H1 (cell line): ENCODE data around the gene CRYAB. TPM values are rescaled to one million over a fixed set of nuclear protein-coding genes. Genes with fewer than 3 reads are reported as not detected.

Source experiments
- CTCF ChIA-PET: fragments of 300-600 bp; sonication (Branson Sonifier 250); formaldehyde crosslinking; loops from one replicate; lab custom pipeline; 2021; ENCODE audit not compliant: partially characterized antibody; lab: Charles Lee
- POLR2A ChIA-PET: fragments of 300-600 bp; sonication (Branson Sonifier 250); formaldehyde crosslinking; loops from one replicate; lab custom pipeline; 2021; ENCODE audit warnings: inconsistent platforms; ENCODE audit not compliant: partially characterized antibody; lab: Charles Lee
- DNase-seq, 2 experiments: peaks; one replicate each; pipeline versions ENCODE4 v3.0.0 to v3.0.0-alpha.2; 2010 to 2022; ENCODE audit warnings: low spot score in 2 of 2, low read depth in 1 of 2, mixed read lengths in 1 of 2
- FAIRE-seq: peaks from 2 replicates; lab custom pipeline; 2011; peaks lifted over from hg19 to GRCh38; lab: Jason Lieb, UNC
- H2AFZ ChIP-seq: 2 replicates; pipeline ENCODE4 v1.8.1; 2012; ENCODE audit warnings: low read length, inconsistent platforms
- H2AK5ac ChIP-seq: 2 replicates; pipeline ENCODE4 v1.6.1; 2013; ENCODE audit warnings: low read depth, low read length
- H2BK120ac ChIP-seq: replicated peaks from 2 replicates; pipeline ENCODE3; 2013; ENCODE audit warnings: low read depth, low read length, inconsistent platforms
- H2BK12ac ChIP-seq: 2 replicates; pipeline ENCODE4 v1.6.1; 2013; ENCODE audit warnings: low read depth, low read length
- H2BK15ac ChIP-seq: 2 replicates; pipeline ENCODE4 v1.6.1; 2013; ENCODE audit warnings: low read length
- H2BK20ac ChIP-seq: 2 replicates; pipeline ENCODE4 v1.6.1; 2013; ENCODE audit warnings: low read length
- H2BK5ac ChIP-seq: 2 replicates; pipeline ENCODE4 v1.6.1; 2013; ENCODE audit warnings: low read depth, low read length
- H3K14ac ChIP-seq: 2 replicates; pipeline ENCODE4 v1.6.1; 2013; ENCODE audit warnings: inconsistent platforms; ENCODE audit not compliant: insufficient read length
- H3K18ac ChIP-seq: 2 replicates; pipeline ENCODE4 v1.6.1; 2013; ENCODE audit warnings: low read length; ENCODE audit errors: extremely low read depth
- H3K23ac ChIP-seq: 2 replicates; pipeline ENCODE4 v1.6.1; 2013; ENCODE audit warnings: inconsistent platforms; ENCODE audit not compliant: insufficient read length
- H3K23me2 ChIP-seq: 2 replicates; pipeline ENCODE4 v1.6.1; 2013; ENCODE audit warnings: low read depth, low read length
- H3K27ac ChIP-seq: 2 replicates; pipeline ENCODE4 v1.6.1; 2011; ENCODE audit warnings: low read depth, low read length, inconsistent platforms
- H3K27me3 ChIP-seq, 4 experiments: replicated peaks in 1 of 4; 1 replicate in 1 of 4; 2 replicates in 3 of 4; pipeline versions ENCODE4 v1.6.1 to v1.8.1; 2011 to 2013; ENCODE audit warnings: low read length in 3 of 4, mild to moderate bottlenecking in 3 of 4, inconsistent platforms in 2 of 4, mixed read lengths in 2 of 4, moderate library complexity in 1 of 4; ENCODE audit not compliant: control insufficient read depth in 3 of 4, insufficient read depth in 3 of 4; ENCODE audit errors: extremely low read depth in 1 of 4
- H3K36me3 ChIP-seq, 4 experiments: 2 replicates each; pipeline versions ENCODE4 v1.6.1 to v1.8.1; 2011 to 2013; ENCODE audit warnings: mild to moderate bottlenecking in 4 of 4, low read length in 3 of 4, moderate library complexity in 2 of 4, control low read depth in 1 of 4, inconsistent platforms in 1 of 4; ENCODE audit not compliant: insufficient read depth in 4 of 4, control insufficient read depth in 2 of 4
- H3K4ac ChIP-seq: replicated peaks from 2 replicates; pipeline ENCODE3; 2013; ENCODE audit warnings: low read length, low read depth, mixed read lengths, inconsistent platforms; ENCODE audit not compliant: insufficient read length
- H3K4me1 ChIP-seq, 4 experiments: replicated peaks in 1 of 4; 1 replicate in 1 of 4; 2 replicates in 3 of 4; pipeline versions ENCODE4 v1.6.1 to v1.8.1; 2011 to 2013; ENCODE audit warnings: low read length in 3 of 4, inconsistent platforms in 2 of 4, mixed read lengths in 1 of 4; ENCODE audit not compliant: insufficient read depth in 4 of 4, control insufficient read depth in 3 of 4
- H3K4me2 ChIP-seq, 2 experiments: 2 replicates each; pipeline versions ENCODE4 v1.6.1 to v1.8.1; 2011 to 2013; ENCODE audit warnings: low read depth in 2 of 2, low read length in 2 of 2, control low read depth in 1 of 2, inconsistent platforms in 1 of 2, mild to moderate bottlenecking in 1 of 2; ENCODE audit not compliant: insufficient read depth in 1 of 2
- H3K4me3 ChIP-seq, 4 experiments: fragments of 200-600, 300-600 bp in 1 of 4; sonication (generic), shearing (Covaris generic), sonication (Bioruptor Twin) in 1 of 4; 2 replicates each; pipeline versions ENCODE4 v1.5.1 to v1.8.1; 2011 to 2016; ENCODE audit warnings: low read length in 4 of 4, low read depth in 3 of 4, control low read depth in 2 of 4, inconsistent platforms in 2 of 4, mild to moderate bottlenecking in 2 of 4, mixed read lengths in 1 of 4, moderate library complexity in 1 of 4; ENCODE audit not compliant: insufficient read depth in 2 of 4; ENCODE audit errors: extremely low read depth in 1 of 4
- H3K56ac ChIP-seq: replicated peaks from 2 replicates; pipeline ENCODE3; 2013; ENCODE audit warnings: low read depth, mild to moderate bottlenecking, mixed read lengths, low read length, inconsistent platforms; ENCODE audit not compliant: insufficient read length
- H3K79me1 ChIP-seq: 2 replicates; pipeline ENCODE4 v1.6.1; 2013; ENCODE audit warnings: low read depth, low read length, control low read depth
- H3K79me2 ChIP-seq, 2 experiments: 2 replicates each; pipeline versions ENCODE4 v1.6.1 to v1.8.1; 2012 to 2013; ENCODE audit warnings: low read length in 2 of 2, mild to moderate bottlenecking in 2 of 2, inconsistent platforms in 1 of 2; ENCODE audit not compliant: insufficient read depth in 2 of 2, control insufficient read depth in 1 of 2
- H3K9ac ChIP-seq, 4 experiments: replicated peaks in 1 of 4; 1 replicate in 1 of 4; 2 replicates in 3 of 4; pipeline versions ENCODE4 v1.6.1 to v1.8.1; 2011 to 2013; ENCODE audit warnings: low read depth in 3 of 4, low read length in 3 of 4, control low read depth in 2 of 4, mild to moderate bottlenecking in 2 of 4, moderate library complexity in 2 of 4, inconsistent platforms in 1 of 4; ENCODE audit errors: extremely low read depth in 1 of 4
- H3K9me3 ChIP-seq, 2 experiments: 2 replicates each; pipeline versions ENCODE4 v1.6.1 to v1.8.1; 2012 to 2013; ENCODE audit warnings: mild to moderate bottlenecking in 2 of 2, moderate library complexity in 2 of 2, control low read depth in 1 of 2, inconsistent platforms in 1 of 2, low read depth in 1 of 2, low read length in 1 of 2, mixed read lengths in 1 of 2; ENCODE audit not compliant: insufficient read depth in 2 of 2
- H4K20me1 ChIP-seq, 2 experiments: replicated peaks in 1 of 2; 2 replicates each; pipeline versions ENCODE3 to v1.8.1; 2011 to 2013; ENCODE audit warnings: inconsistent platforms in 2 of 2, low read length in 2 of 2, mild to moderate bottlenecking in 1 of 2; ENCODE audit not compliant: insufficient read depth in 2 of 2, control insufficient read depth in 1 of 2
- H4K5ac ChIP-seq: 2 replicates; pipeline ENCODE4 v1.6.1; 2013; ENCODE audit warnings: low read length, low read depth, mixed read lengths, inconsistent platforms; ENCODE audit not compliant: insufficient read length
- H4K8ac ChIP-seq: 2 replicates; pipeline ENCODE4 v1.8.0; 2013; ENCODE audit warnings: mild to moderate bottlenecking, moderate library complexity, low read length, inconsistent platforms; ENCODE audit not compliant: insufficient read depth; ENCODE audit errors: extremely low read depth
- H4K91ac ChIP-seq: replicated peaks from 2 replicates; pipeline ENCODE3; 2013; ENCODE audit warnings: low read length, mixed read lengths, inconsistent platforms; ENCODE audit not compliant: insufficient read length
- ASH2L ChIP-seq: fragments of 200-600, 300-600 bp; sonication (generic); IDR thresholded peaks from one replicate; pipeline ENCODE4 v1.7.1; 2017; ENCODE audit warnings: low read length
- ATF2 ChIP-seq: IDR thresholded peaks from 2 replicates; pipeline ENCODE4 v1.6.1; 2012; ENCODE audit warnings: low read length, inconsistent platforms
- CREB1 ChIP-seq: IDR thresholded peaks from 2 replicates; pipeline ENCODE4 v1.6.1; 2012; ENCODE audit warnings: inconsistent platforms
- PHF8 ChIP-seq: fragments of 200-600 bp; sonication (generic); conservative IDR thresholded peaks from 2 replicates; pipeline ENCODE4 v1.7.1; 2012; ENCODE audit warnings: low read depth, mild to moderate bottlenecking, inconsistent platforms, low read length, moderate library complexity
- SIN3A ChIP-seq, 2 experiments: IDR thresholded peaks in 1 of 2; conservative IDR thresholded peaks in 1 of 2; 2 replicates each; pipeline ENCODE4 v1.6.1; 2011 to 2012; ENCODE audit warnings: low read length in 2 of 2, improper control_type of control experiment in 1 of 2, low read depth in 1 of 2, mild to moderate bottlenecking in 1 of 2
- WGBS, 2 experiments: shearing (Covaris generic) in 1 of 2; methylation state at CpG; one replicate each; pipeline versions ENCODE4 v1.1.6 to v1.1.7; 2013 to 2015; ENCODE audit warnings: low lambda C conversion rate in 2 of 2, mixed read lengths in 2 of 2, inconsistent platforms in 1 of 2, low coverage in 1 of 2, missing lambda C conversion rate in 1 of 2; ENCODE audit not compliant: insufficient replicate concordance in 2 of 2, insufficient coverage in 1 of 2, insufficient read length in 1 of 2; ENCODE audit errors: extremely low coverage in 1 of 2, missing lambda C conversion rate in 1 of 2; 5-methylcytosine and 5-hydroxymethylcytosine counted together
- polyA plus RNA-seq, 7 experiments: library from polyadenylated mRNA; depleted of rRNA in 3 of 7; stranded (reverse) in 5 of 7; unstranded in 2 of 7; fragments of >200 nt in 5 of 7; fragments of 200-250 nt in 2 of 7; gene quantifications; 1 replicate in 5 of 7; 2 replicates in 1 of 7; 4 replicates in 1 of 7; pipeline versions ENCODE4 v1.2.1 to v1.2.3, GENCODE V29; 2011 to 2013; ENCODE audit warnings: missing spikeins in 2 of 7, mixed read lengths in 2 of 7
- total RNA-seq: library from RNA; stranded (reverse); fragmentation: NEBNext Ultra II Directional; extraction: Animal tissue kit (Norgen Biotek cat#: 25700); gene quantifications from 2 replicates; pipeline ENCODE4 v1.2.1, GENCODE V29; 2021

CRYAB gene
- total and polyA plus RNA-seq, 2 of the 8 experiments (the other 6 are each of a cell fraction or from before 2014, with no cell fraction given), result 1.9 to 2.0 TPM

- no peak for FAIRE-seq
- Histone ChIP-seq H2AFZ (no peak overlapping the region), H4K8ac (no peak overlapping the region), H2BK120ac (no peak overlapping the region), H3K14ac (no peak overlapping the region), H3K56ac (no peak overlapping the region), H3K27me3 (no peaks in the 10 kb centered on the region), H3K79me2 (no peaks in the 10 kb centered on the region), H3K23me2 (peaks cover 2% of the 10 kb centered on the region; the same call in 1 of the 2 replicates), H3K18ac (no peak overlapping the region), H3K27ac (no peak overlapping the region), H3K4ac (no peak overlapping the region), H2AK5ac (no peak overlapping the region), H3K4me2 (no peak overlapping the region), H4K5ac (no peak overlapping the region), H3K4me3 (no peak overlapping the region), H3K9ac (no peak overlapping the region), H2BK20ac (no peak overlapping the region), H3K79me1 (0 out of 2 replicates have a peak, but pooled peaks cover 2% of the 10 kb centered on the region), H2BK15ac (no peak overlapping the region), H4K91ac (no peak overlapping the region), H3K4me1 (no peaks in the 10 kb centered on the region), H3K36me3 (no peaks in the 10 kb centered on the region), H4K20me1 (no peaks in the 10 kb centered on the region), H2BK12ac (no peak overlapping the region), H2BK5ac (no peak overlapping the region), H3K9me3 (no peaks in the 10 kb centered on the region), H3K23ac (no peak overlapping the region)
- WGBS, 2 experiments, result 91% methylated on average over 5 of the region's 5 CpGs; no CpG with 5 or more reads in 1 of the 2 experiments
- ChIA-PET POLR2A (interaction anchor here (0.7 kb wide), 1 partner anchor 29 kb away, joined by 3 read pairs; no protein-coding TSS in a partner anchor), CTCF (interaction anchor here (1.0 to 1.7 kb wide), 13 partner anchors 12 to 116 kb away, joined by 3 to 5 read pairs (median 4); no protein-coding TSS in a partner anchor)
- DNase-seq, result no peak
- TF ChIP-seq ATF2 (no peak), PHF8 (no peak), ASH2L (no peak), CREB1 (no peak), SIN3A (conservative IDR thresholded peaks at IDR 0.05 in 1 of 2, IDR thresholded peaks at IDR 0.05 in 1 of 2; ENCODE audit: low read depth in 1 of 2, low read length in 2 of 2) (no peak)
Observed at GRCh38 chr11:111882202-111882601, 29.4 kb downstream of the CRYAB start.
